ENCODE results near the gene CCDC175. TPM values are rescaled to one million over a fixed set of nuclear protein-coding genes. Genes with fewer than 3 reads are reported as not detected.

Gene CCDC175
- total RNA-seq, 4 donors from 2014 or later = 0.27 to 0.95 TPM; not detected in 2

DNA sequence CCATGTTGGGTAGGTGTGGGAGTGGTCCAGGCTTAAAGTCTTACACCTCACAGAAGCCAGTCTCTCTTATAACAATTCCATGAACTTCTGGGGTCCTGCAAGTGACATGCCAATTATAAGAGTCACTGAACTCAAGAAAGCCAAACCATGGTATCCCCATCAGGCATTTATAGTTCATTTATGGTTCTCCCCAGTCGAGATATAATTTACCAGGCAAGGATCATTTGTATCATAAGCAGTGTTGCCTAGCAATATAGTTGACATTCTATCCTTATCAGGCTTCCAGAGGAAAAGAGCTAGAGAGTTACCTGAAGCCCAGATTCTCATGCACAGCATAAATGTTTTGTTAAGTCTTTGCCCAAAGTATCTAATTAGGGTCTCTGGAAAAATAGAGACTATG is 84.2 kb downstream of the CCDC175 start:
- H3K36me3 ChIP-seq = peaks cover 0 to 51% (median 21%) of the 10 kb centered on the region in 4 donors
- no peaks in the 10 kb centered on the region for H3K9me3 ChIP-seq
- in situ Hi-C loops (cut with MboI; ENCODE audit: low pct_ligation_motif_present in 1 of 4, low pct_unique_long_range_greater_than_20kb in 1 of 4, low sequenced_read_pairs in 3 of 4) (no loop called here), intact Hi-C loops (cut with DNase I; ENCODE audit: low total_unique reads) (no loop called here)
- no peak overlapping the region for H3K27ac ChIP-seq
- H3K4me3 ChIP-seq = no peak overlapping the region
- 50 to 56% methylated on average over 1 of the region's 1 CpG for WGBS, 2 donors (ENCODE audit: low coverage in 1 of 2)
- DNase-seq = no peak
- H3K27me3 ChIP-seq = no peaks in the 10 kb centered on the region
- TF ChIP-seq POLR2AphosphoS5 (IDR thresholded peaks at IDR 0.05) (no peak), POLR2A (IDR thresholded peaks at IDR 0.05) (no peak), EP300 (IDR thresholded peaks at IDR 0.05; ENCODE audit: low read depth) (no peak)
- TF ChIP-seq, protein P1, sequence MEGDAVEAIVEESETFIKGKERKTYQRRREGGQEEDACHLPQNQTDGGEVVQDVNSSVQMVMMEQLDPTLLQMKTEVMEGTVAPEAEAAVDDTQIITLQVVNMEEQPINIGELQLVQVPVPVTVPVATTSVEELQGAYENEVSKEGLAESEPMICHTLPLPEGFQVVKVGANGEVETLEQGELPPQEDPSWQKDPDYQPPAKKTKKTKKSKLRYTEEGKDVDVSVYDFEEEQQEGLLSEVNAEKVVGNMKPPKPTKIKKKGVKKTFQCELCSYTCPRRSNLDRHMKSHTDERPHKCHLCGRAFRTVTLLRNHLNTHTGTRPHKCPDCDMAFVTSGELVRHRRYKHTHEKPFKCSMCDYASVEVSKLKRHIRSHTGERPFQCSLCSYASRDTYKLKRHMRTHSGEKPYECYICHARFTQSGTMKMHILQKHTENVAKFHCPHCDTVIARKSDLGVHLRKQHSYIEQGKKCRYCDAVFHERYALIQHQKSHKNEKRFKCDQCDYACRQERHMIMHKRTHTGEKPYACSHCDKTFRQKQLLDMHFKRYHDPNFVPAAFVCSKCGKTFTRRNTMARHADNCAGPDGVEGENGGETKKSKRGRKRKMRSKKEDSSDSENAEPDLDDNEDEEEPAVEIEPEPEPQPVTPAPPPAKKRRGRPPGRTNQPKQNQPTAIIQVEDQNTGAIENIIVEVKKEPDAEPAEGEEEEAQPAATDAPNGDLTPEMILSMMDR (IDR thresholded peaks at IDR 0.05) = no peak
- H3K4me1 ChIP-seq = peaks cover 0 to 20% (median 2%) of the 10 kb centered on the region in 4 donors

DNA sequence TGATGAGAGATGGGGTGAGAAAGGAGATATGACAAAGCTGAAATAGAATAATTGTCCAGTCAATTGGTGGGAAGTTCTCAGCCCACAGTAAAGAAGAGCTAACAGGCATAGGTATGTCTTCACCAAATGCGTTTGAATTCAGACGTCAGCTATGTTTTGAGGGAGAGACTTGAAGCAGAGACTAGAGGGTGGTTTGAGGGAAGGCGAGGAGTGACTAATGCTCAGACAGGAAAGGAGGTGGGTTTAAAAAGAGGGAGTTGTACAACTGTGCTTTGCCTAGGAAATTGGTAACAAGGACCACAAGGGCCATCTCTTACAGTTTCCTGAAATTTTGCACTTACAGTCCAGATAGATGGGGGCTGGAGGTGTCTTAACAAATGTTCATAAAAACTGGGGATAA is 85.9 kb downstream of the CCDC175 start:
- intact Hi-C loops (cut with DNase I; ENCODE audit: low total_unique reads) (no loop called here), in situ Hi-C loops (cut with MboI; ENCODE audit: low pct_ligation_motif_present in 1 of 4, low pct_unique_long_range_greater_than_20kb in 1 of 4, low sequenced_read_pairs in 3 of 4) (no loop called here)
- Histone ChIP-seq H3K9me3 (no peaks in the 10 kb centered on the region), H3K4me1 (peaks cover 7 to 34% (median 13%) of the 10 kb centered on the region in 4 donors), H3K27me3 (no peaks in the 10 kb centered on the region), H3K4me3 (no peak overlapping the region), H3K27ac (no peak overlapping the region), H3K36me3 (peaks cover 0 to 41% (median 13%) of the 10 kb centered on the region in 4 donors)
- no peak for TF ChIP-seq EP300 (IDR thresholded peaks at IDR 0.05; ENCODE audit: low read depth)
- TF ChIP-seq POLR2A (IDR thresholded peaks at IDR 0.05) = no peak
- TF ChIP-seq, protein P1 (IDR thresholded peaks at IDR 0.05) = no peak
- no peak for TF ChIP-seq POLR2AphosphoS5 (IDR thresholded peaks at IDR 0.05)
- no peak for DNase-seq
- WGBS, 2 donors (ENCODE audit: low coverage in 1 of 2) = 90% methylated on average over 3 of the region's 3 CpGs; no CpG with 5 or more reads in 1 of the 2 donors

DNA sequence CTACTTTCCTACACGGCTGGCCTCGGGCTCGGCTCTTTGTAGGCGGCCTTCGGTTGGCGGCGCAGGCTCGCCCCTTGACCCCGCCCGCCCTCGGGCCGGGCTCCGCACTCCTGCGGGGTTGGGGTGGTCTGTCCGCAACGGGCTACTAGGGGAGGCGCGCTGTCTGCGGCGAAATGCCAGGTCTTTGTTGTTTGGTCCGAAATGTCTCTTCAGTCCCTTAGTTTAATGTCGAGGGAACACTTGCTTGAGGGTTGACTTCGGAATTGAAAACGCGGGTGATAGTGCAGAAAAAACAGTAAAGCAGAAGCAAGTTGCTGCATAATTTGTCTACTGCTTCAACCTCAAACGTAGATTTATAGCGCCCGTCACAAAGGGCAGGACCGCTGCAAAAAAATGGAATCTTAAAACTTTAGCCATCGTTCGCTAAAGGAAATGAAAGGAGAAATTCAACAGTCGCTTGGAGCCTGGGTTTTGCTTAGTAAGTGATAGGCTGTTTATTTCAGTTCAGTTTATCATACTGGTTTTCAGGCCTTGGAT is 91.9 kb downstream of the CCDC175 start:
- no peaks in the 10 kb centered on the region for H3K27me3 ChIP-seq
- intact Hi-C loops (cut with DNase I; ENCODE audit: low total_unique reads) (no loop called here), in situ Hi-C loops (cut with MboI; ENCODE audit: low pct_ligation_motif_present in 1 of 4, low pct_unique_long_range_greater_than_20kb in 1 of 4, low sequenced_read_pairs in 3 of 4) (no loop called here)
- H3K4me3 ChIP-seq = peak overlapping the region; percentile 69 to 85 (median 81)
- peaks cover 0 to 18% (median 3%) of the 10 kb centered on the region in 4 donors for H3K36me3 ChIP-seq
- H3K27ac ChIP-seq = peak overlapping the region; percentile 93 to 98 (median 96)
- no peak for DNase-seq
- peaks cover 24 to 80% (median 39%) of the 10 kb centered on the region in 4 donors for H3K4me1 ChIP-seq
- H3K9me3 ChIP-seq = no peaks in the 10 kb centered on the region
- TF ChIP-seq, protein P1 (IDR thresholded peaks at IDR 0.05) = no peak
- TF ChIP-seq POLR2A (IDR thresholded peaks at IDR 0.05) = no peak
- no peak for TF ChIP-seq POLR2AphosphoS5 (IDR thresholded peaks at IDR 0.05)
- TF ChIP-seq EP300 (IDR thresholded peaks at IDR 0.05; ENCODE audit: low read depth) = no peak
- WGBS, 2 donors (ENCODE audit: low coverage in 1 of 2) = 0% methylated on average over 6 to 32 of the region's 32 CpGs

DNA sequence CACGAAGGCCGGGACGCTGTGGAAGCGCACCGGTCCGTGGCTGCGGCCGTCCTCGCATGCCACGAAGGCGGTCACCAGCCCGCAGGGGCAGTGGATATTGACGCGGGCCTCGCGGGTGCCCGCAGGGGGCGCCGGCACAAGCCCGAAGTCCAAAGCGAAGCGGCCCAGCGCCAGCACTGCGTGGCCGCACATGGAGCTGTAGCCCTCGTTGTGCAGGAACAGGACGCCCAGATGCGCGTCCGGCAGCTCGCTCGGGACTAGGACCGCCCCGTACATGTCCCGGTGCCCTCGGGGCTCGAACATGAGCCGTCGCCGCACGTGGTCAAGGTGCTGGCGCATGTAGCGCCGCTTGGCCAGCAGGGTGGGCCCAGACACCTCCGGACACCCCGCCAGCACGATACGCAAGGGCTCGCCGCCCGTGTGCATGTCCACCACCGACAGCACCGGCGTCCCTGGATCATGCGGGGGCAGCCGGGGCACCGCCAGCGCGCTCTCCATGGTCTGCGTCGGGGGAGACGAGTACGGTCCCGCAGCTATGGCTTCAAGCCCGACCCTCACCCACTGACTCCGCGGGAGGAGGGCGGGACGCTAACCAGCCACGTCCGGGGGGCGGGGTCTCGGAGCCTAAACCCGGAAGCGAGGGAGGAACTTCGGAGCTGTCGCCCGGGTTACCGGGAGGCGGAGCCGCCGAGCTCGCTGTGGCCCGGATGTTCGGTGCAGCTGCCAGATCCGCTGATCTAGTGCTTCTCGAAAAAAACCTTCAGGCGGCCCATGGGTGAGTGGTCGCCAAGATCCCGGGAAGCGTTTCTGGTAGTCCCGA is 92.6 kb downstream of the CCDC175 start, which contains the start of the genes JKAMP and L3HYPDH:
TSS of gene JKAMP (plus strand) at position 699 of the 820 bp plus-strand sequence. CDS start at position 772, 73 bp downstream.
TSS of gene L3HYPDH (minus strand) at position 590 of the 820 bp plus-strand sequence. CDS start at position 498, 92 bp downstream.
- DNase-seq = peak; percentile 98
- H3K9me3 ChIP-seq = no peaks in the 10 kb centered on the region
- in situ Hi-C loops (cut with MboI; ENCODE audit: low pct_ligation_motif_present in 1 of 4, low pct_unique_long_range_greater_than_20kb in 1 of 4, low sequenced_read_pairs in 3 of 4) = no loop called here
- H3K27ac ChIP-seq = peak within 1 kb of the TSS; percentile 93 to 98 (median 96)
- intact Hi-C loops (cut with DNase I; ENCODE audit: low total_unique reads) = no loop called here
- 1% methylated on average over 61 of the region's 92 CpGs; no CpG with 5 or more reads in 1 of the 2 donors for WGBS, 2 donors (ENCODE audit: low coverage in 1 of 2)
- TF ChIP-seq POLR2A (IDR thresholded peaks at IDR 0.05) (peak; percentile 83), POLR2AphosphoS5 (IDR thresholded peaks at IDR 0.05) (peak; percentile 84 to 93 (median 85)), EP300 (IDR thresholded peaks at IDR 0.05; ENCODE audit: low read depth) (no peak)
- TF ChIP-seq, protein P1 (IDR thresholded peaks at IDR 0.05) = peak; percentile 57 to 79 (median 58)
- H3K36me3 ChIP-seq = peaks cover 0 to 11% (median 3%) of the 10 kb centered on the region in 4 donors
- H3K4me3 ChIP-seq = peak within 1 kb of the TSS; percentile 69 to 85 (median 81)
- no peaks in the 10 kb centered on the region for H3K27me3 ChIP-seq
- H3K4me1 ChIP-seq = peaks cover 24 to 76% (median 39%) of the 10 kb centered on the region in 4 donors
